Embryonic facial prominence (tissue), 1 donor: ENCODE results near the gene PIP4K2A.
"Not testable (repeated sequence)": the region's sequence is repeated elsewhere in the genome, so short reads cannot be mapped to it uniquely, and the experiment has no call there.

ENCODE experiments used
- DNase-seq: peaks from one replicate; pipeline ENCODE4 v3.0.0-alpha.2; 2016; ENCODE audit errors: extremely low spot score

The PIP4K2A gene

DNA sequence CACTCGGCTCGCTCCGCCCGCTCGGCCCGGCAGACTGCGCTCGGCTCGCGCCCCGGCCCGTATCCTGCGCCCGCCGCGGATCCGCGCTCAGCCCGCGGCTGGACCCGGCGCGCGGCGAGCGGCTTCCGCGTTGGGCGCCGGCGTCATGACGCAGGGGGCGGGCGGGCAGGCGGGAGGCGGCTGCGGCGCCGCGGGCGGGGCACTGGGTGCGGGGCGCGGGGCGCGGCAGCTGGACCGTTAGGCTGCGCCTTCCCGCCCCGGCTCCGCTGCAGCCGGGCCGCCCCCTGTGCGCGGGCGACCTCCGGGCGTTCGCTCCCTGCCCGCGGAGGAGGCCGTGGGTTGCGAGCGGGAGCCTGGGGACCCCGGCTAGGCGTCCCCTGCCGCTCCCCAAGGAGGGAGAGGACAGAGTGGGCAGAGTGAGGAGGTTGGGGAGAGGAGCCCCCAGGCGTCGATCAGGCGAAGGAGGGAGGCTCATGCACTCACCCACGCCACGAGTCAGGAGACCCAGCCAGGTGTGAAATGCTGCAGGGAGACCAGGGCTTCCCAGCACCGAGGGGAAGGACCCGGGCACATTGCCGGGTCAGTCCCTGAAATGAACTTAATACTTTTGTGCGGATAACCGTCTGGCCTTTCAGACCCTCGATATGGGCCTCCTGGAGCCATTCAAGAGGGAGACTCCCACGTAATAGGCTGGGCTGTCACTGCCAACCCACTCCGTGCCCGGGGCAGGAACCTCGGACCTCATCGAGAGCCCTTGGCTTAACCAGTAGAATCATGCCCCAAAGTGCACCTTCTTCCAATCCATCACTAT lies at the start of gene PIP4K2A:
Gene PIP4K2A (minus strand): TSS at position 100 of the 811 bp plus-strand sequence. CDS start 252 bp downstream, outside the sequence.
- no peak for DNase-seq

DNA sequence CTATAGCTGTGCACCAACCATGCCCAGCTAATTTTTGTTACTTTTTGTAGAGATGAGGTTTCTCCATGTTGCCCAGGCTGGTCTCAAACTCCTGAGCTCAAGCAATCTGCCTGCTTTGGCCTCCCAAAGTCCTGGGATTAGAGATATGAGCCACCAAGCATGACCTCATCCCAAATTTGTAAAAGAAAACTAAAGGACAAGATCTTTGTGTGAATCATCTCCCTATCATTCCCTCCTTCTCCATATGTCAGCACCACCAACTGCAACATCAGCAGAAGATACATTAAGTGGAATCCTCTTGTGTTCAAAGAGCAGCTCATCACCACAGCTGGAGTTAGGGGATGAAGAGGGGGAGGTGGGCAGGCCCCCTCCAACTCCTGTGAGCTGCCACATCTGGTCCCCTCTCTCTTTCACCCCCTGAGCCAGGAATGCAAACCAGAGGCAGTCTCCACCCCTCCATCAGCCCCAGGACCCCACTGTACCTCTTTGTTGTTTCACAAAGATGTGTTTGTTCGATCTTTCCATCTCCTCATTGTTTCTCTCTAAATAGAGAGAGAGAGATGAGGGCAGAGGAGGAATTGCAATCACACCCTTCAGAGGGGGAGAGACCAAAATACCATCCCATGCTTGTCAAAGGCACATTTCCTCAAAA lies 47.3 kb upstream of the PIP4K2A start:
- no peak for DNase-seq

DNA sequence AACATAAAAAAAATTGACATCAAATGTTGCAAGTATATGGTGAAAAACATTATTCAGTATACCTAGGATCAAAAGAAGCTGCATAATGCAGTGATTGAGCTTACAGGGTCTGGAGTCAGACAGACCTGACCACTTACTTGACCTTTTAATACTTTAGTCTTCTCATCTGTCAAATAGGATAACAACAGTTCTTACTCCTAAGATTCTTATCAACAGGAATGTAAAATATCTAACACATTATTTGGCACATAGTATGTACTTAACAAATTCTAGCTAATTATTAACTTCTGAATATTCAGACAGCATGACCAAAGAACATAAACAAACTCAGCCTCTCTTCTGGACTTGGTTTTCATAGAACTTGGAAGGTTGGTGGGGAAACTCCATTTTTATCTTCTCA lies 45.6 kb upstream of the PIP4K2A start:
- no peak for DNase-seq

DNA sequence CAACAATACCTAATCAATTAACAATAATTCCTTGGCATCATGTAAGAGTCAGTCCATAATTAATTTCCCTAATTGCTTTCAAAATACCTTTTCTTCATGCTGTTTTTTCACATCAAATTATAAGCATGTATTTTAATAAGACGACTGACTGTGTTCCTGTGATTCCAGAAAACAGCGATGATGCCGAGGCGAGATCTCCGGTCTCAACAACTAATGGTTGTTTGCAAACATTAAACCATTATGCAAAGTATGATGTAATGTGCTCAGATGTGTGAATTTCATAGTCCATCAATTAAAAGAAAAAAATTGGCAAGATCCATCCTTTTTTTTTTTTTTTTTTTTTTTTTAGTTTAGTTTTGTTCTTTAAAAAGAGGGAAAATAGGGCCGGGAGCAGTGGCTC lies 44.5 kb upstream of the PIP4K2A start:
- no peak for DNase-seq

DNA sequence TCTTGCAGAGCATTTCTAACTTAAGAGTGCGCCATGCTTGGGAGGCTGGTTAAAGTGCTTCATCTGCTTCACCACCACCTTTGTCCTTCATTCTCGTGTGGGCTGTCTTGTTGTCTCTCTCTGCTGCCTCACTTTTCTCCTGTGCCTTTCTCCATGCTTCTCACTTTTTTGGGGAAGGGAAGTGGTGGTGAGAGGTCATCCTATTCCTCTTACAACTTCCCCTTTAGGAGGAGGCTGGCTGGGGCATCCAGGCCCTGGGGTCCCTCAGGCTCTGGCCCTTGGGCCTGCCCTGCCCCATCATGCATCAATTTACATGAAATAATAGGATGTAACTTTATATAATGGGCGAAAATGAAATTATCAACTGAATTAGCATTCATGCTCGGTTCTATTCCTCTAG lies 39.9 kb upstream of the PIP4K2A start:
- no peak for DNase-seq

DNA sequence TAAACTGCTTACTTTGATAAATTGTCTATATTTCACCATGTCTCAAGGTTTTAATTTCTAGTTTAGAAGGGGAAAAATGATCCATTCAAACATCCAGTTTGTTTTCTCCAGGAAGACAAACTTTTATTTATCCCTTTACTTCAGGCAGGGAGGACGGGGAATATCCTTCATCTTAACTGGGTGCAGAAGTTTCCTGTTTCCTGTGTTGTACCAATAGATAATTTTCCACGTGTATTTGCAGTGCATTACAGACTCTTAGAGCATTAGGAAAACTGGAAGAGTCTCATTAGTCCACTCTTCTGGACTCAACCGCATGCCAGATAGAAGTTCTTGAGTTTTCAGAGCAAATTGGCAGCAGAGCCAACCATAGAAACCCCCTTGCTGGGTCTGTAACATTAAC lies 39.4 kb upstream of the PIP4K2A start:
- DNase-seq, result no peak

DNA sequence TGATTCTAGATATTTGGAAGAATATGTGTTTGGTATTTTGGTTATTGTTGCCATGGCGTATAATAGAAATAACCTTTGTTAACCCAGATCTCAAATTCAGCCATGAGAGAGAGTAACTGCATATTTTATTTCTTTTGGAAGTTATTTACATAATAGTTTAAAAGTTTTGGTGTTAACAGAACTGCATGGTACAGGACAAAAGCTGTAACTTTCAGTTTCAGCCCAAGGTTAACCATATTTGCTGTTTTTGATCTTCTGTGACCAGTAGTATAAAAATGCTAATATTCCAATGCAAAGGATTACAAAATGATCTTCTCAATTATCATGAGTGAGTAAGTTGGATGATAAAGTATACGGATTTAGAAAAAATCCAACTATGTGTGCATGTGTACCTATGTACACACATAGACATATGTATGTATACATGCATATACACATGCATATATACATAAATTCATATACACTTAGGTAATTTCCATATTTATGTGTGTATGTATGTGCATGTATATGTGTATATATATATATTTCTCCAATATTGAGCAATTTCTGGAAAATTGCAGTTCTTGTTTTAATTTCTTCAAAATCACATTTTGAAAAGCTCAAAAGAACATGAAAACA lies 38.0 kb upstream of the PIP4K2A start:
- no peak for DNase-seq

DNA sequence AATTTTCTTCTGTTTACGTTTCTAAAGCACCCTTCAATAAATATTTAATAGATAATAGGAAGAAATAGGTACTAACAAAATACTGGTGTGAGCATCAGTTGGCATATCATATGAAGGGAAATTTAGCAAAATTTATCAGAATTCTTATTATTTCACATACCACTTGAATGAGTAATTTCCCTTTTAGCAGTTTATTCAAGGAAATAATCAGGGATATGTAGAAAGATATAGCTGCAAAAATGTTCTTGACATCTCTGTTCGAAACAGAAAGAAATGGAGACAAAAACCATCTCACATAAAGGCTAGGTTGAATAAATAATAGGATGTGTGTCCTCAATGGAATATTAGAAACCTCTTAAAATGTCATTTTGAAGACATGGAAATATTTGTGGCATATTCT lies 35.8 kb upstream of the PIP4K2A start:
- DNase-seq, result no peak

DNA sequence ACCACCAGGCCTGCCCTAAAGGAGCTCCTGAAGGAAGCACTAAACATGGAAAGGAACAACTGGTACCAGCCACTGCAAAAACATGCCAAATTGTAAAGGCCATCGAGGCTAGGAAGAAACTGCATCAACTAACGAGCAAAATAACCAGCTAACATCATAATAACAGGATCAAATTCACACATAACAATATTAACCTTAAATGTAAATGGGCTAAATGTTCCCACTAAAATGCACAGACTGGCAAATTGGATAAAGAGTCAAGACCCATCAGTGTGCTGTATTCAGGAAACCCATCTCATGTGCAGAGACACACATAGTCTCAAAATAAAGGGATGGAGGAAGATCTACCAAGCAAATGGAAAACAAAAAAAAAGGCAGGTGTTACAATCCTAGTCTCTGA lies 30.5 kb upstream of the PIP4K2A start:
- not testable (repeated sequence) for DNase-seq

DNA sequence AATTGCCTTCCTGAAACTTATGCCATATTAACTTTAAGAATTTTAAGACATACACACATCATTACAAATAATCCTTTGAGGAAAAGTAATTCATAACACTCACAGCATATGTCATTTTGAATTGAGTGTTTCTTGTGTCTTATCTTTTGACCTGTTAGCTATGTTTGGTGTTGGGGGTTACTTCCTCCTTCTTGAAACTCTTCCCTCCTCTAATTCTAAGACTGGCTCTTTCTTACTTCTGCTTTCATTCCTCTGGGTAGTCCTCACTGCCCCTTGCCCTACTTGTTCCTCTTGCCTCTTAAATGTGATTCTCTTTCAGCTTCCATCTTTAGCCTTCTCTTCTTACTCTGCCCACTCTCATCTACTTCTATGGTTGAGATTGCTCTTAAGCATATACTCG lies 28.3 kb upstream of the PIP4K2A start:
- no peak for DNase-seq

DNA sequence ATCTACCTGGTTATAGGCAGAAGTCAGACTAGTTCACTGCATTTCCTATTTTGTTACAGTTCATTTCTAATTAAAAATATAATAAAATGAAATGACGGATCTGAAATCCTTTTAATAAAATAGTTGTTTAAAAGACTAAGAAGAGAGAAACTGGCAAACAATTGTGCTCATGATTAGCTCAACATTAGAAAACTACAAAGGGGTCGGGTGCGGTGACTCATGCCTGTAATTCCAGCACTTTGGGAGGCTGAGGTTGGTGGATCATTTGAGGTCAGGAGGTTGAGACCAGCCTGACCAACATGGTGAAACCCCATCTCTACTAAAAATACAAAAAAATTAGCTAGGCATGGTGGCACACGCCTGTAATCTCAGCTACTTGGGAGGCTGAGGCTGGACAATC lies 27.3 kb upstream of the PIP4K2A start:
- not testable (repeated sequence) for DNase-seq

DNA sequence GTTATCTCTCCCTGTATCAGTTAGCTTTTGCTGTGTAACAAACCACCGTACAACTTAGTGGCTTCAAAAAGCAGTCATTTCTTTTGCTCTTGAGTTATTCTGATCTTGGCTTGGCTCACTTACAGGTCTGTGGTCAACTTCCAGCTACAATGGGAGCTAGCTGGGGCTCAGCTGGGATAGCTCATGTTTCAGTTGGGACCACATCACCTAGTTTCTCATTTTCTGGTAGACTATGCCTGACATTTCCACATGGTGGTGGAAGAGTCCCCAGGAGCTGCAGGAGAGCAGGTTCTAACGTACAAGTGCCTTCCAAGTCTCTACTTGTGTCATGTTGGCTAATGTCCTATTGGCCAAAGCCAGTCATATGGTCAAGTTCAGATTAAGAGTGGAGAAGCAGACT lies 25.8 kb upstream of the PIP4K2A start:
- no peak for DNase-seq

DNA sequence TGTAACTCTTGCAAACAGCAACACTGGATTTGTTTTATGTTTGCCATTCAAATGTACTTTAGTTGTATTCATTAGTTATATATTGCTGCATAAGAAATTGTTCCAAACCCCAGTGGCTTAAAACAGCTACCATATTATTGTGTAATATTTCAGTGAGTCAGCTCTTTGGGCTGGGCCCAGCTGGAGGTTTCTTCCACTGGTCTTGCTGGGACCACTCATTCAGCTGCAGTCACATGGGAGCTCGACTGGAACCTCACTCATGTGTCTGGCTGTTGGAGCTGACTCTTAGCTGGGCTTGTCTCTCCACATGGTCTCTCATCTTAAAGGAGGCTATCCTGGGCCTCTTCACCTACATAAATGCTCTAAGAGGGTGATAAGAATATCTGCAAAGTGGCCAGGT lies 23.2 kb upstream of the PIP4K2A start:
- DNase-seq, result no peak

DNA sequence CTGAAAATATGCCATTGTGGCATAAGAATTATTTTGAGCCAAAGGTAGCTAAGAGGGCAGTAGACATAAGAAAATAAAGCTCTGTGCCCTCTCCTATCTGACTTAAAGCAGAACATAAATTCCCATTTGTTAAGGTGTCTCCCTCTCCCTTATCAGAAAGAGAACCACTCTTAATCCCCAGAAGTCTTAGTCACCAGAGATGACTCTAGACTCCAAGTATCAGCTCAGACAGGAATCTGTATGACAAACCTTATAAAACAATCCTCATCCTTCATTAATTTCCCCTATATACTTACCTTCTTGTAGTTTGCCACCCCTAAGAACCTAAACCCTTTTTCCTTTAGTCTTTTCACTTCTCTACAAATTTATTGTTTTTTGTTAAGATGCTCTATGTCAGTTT lies 21.8 kb upstream of the PIP4K2A start:
- DNase-seq, result no peak

DNA sequence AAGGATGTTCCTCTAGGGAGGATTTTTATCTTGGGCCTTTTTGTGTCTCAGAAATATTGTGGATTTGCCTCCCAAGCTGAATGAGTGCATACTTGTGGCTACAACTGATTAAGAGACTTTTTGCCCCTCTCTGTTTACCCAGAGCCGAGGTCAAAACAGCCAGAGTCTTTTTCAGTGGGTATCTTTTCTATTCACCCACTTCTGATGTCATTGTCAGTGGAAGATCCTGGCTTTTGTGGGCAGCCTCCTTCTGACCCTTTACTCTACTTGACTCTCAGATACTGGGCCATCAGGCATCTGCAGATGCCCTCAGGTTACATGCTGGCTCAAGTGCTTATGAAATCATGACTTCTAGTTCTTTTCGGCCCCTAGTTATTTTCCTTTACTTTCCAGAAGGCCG lies 19.6 kb upstream of the PIP4K2A start:
- DNase-seq, result no peak

DNA sequence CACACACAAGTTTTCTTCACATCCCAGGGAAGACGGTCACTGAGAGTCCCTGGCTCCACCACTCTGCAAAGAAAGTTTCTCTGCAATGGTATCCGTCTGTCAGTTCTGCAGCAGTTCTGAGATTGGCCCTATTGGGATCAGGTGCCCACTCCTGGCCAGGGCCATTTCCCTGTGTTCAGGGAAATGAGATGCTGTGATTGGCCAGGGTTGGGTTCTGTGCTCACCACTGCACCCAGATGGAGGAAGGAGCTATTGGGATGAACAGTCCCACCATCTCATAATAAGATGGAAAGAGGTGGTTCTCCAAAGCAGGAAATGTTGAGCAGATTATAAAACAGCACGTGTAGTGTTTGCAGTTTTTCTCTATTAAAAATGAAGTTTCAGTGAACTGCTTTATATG lies 13.3 kb upstream of the PIP4K2A start:
- no peak for DNase-seq

DNA sequence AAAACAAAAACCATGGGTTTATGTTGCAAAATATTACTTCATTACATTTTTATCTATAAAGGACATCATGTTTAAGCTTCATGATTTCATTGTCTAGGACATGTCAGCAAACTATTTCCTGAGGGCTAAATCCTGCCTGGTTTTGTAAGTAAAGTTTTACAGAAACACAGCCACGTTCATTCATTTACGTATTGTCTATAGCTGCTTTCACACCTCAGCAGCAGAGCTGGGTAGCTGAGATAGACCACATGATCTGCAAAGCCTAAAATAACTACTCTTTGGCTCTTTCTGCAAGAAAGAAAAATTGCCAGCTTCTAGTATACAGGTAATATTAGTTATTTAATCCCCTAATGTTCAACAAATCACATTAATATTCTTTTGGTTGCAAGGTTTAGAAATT lies 12.7 kb upstream of the PIP4K2A start:
- DNase-seq, result no peak

DNA sequence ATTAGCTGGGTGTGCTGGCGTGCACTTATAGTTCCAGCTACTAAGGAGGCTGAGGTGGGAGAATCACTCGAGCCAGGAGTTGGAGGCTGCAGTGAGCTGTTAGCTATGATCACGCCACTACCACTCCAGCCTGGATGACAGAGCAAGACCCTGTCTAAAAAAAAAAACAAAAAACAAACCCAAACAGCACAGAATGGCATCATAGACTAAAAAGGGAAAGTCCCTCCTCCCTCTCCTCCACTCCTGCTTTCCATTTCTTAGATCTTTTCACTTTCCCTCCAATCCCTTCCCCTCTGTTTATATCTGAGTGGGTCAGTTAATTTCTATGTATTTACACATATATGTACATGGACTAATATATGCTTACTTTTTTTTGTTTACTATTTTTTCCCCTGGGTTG lies 10.4 kb upstream of the PIP4K2A start:
- no peak for DNase-seq

DNA sequence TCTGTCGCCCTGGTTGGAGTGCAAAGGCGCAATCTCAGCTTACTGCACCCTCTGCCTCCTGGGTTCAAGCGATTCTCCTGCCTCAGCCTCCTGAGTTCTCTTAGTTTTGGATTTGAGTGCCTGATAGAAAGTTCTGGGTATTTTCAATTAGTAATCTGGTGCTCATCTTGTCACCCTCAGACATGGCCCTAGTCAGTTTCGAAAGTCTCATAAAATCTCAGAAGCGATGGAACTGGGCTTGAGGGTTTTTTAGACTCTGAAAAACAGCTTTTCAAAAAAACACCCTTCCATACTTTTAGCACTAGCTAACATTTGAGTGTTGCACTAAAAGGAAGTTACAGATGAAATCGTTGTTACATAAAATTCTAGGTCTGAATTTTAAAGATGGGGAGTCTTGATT lies 9.4 kb upstream of the PIP4K2A start:
- DNase-seq, result no peak

DNA sequence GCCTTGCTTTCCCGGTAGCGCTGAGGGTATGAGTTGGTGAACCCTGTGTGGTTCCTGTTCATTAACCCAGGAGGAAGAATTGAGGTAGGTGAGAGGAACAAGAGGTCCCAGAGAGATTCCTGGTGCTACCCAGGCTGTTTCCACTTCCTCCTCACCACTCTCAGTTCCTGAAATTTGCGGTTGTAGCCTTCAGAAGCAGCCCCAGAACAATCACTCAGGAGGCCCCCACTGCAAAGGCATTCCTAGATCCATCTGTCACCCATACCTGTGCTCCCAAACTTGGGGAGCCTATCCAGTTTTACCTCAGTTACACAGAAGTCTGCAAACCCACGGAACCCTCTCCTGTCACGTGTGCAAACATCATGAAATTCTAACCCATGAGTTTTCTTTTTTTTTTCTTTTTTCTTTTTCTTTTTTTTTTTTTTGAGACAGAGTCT lies 9.0 kb upstream of the PIP4K2A start:
- no peak for DNase-seq

DNA sequence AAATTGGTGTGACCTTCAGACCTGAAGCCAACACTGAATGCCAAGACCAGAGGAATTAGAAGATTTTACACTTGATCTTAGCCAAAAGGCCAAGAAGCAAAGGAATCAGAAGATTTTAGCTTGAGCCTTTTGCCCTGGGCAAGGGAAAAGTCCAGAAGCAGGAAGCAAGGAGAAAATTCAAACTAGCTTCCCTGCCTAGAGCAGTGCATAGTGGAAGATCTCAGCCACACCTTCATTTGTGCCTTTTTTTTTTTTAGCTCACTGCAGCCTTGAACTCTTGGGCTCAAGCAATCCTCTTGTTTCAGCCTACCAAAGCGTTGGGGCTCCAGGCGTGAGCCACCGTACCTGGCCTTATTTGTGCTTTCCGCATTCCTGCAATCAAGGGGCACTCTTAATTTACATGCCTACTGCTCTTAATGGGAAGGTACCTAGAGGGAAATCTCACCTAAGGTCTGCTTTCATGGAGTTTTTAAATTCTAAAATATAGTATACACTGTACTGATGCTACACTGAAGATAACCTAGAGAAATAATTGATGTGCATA lies 8.3 kb upstream of the PIP4K2A start:
- no peak for DNase-seq

DNA sequence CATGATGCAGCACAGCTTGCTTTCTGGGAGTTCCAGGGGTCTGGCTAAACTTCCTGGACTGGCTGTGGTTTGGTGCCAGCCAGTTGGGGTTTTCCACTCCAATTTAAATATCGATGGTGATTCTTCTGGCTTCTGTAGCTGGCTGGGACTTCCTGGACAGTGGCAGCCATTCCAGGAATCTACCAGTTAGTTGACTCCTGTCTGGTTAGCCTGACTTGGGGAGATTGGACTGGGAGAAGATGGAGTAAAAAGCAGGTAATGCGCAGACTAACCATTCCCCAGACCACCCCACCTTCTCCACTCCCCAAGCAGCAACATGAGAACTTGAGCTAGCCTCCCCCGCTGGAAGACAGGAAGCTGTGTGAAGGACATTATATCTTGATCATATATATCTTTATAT lies 6.3 kb upstream of the PIP4K2A start:
- no peak for DNase-seq
